AG04449 (cell line): ENCODE measurements around the gene GAB2.

Experiments
- CTCF ChIA-PET: fragments of 350-600 bp; formaldehyde crosslinking; extraction: SDS; loops from one replicate; lab custom pipeline; 2021; ENCODE audit warnings: antibody characterized with exemption; lab: Yijun Ruan, JAX
- POLR2A ChIA-PET: fragments of 400-600, 350-600 bp; formaldehyde crosslinking; extraction: SDS; loops from one replicate; lab custom pipeline; 2020; ENCODE audit warnings: antibody characterized with exemption, inconsistent platforms; lab: Yijun Ruan, JAX
- DNase-seq: peaks from one replicate; pipeline ENCODE4 v3.0.0-alpha.2; 2010; ENCODE audit warnings: low read depth, low spot score
- H3K4me3 ChIP-seq: 2 replicates; pipeline ENCODE4 v1.5.1; 2011; ENCODE audit warnings: low read depth, mild to moderate bottlenecking, control low read depth, low read length
- CTCF ChIP-seq: IDR thresholded peaks from one replicate; pipeline ENCODE4 v1.5.1; 2011; ENCODE audit warnings: mild to moderate bottlenecking, moderate library complexity, low read length, control low read depth, inconsistent platforms; ENCODE audit not compliant: insufficient read depth; ENCODE audit errors: missing control alignments

GAB2 gene

DNA sequence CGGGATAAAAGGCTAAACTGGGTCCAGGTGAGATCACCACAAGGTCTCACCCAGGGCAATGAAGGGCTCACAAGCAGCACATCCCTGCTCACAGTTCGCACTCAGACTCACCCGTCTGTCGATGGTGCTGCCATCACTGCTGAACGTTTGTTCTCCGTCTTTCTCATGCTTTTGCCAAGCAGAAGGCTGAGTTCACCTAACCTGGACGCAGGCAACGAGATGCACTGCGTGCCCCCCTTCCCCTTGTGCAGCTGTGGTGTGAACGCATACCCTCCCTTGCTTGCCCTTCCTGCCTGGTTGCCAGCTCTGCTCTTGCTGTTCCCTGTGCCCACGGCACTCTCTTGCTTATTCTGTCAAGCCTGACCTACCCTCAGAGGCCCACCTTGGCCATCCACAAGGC is 247.2 kb downstream of the GAB2 start:
- no peak for TF ChIP-seq CTCF
- DNase-seq: no peak
- POLR2A ChIA-PET: interaction anchor here (0.6 to 1.7 kb wide), 2 partner anchors 11 to 15 kb away, joined by 3 to 5 read pairs; no protein-coding TSS in a partner anchor
- no peak overlapping the region for H3K4me3 ChIP-seq
- CTCF ChIA-PET: interaction anchor here (1.0 to 1.6 kb wide), 2 partner anchors 394 kb away, joined by 3 to 6 read pairs; no protein-coding TSS in a partner anchor

DNA sequence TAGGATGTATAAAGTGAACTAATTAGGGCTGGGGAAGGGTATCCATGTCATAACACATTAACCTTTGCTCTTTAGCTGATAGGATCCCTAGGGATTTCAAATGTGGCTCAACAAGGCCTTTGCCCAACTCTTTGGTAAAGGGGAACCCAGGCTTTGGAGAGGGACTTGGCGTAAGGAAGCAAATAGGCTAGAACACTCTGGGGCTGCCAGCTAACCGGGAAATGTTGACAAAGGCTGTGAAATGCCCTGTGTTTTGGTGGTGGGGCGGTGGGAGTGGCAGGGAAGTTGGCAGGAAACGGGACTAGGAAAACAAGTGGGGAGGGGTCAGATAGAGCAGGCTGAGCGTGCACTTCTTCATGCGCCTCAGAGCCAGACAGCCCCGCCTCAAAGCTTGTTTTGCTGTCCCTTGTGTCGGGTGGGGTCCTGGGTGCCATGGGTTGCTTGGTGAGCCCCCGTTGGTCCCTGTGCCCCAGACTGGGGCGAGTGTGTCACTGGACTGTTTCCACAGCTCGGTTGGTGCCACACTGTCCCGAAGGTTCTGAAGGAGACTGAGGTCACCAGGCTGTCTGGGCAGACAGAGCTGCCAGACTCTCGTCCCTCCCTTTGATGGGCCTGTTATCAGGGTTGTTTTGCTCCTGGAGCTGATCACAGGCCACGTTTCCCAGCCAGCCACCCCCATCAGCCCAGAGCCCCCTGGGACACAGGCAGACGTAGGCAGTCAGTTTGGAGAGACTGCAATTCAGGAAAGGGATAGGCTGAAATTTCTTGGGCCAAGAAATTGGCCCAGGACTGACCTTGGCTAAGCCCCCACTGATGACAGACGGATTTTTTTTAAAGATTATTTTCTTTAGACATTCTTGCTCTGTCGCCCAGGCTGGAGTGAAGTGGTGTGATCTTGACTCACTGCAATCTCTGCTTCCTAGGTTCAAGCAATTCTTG is 248.8 kb downstream of the GAB2 start:
- peak; percentile 89 for DNase-seq
- TF ChIP-seq CTCF: no peak
- H3K4me3 ChIP-seq: no peak overlapping the region
- ChIA-PET CTCF (interaction anchor here (0.7 to 1.5 kb wide), 4 partner anchors 15 to 395 kb away, joined by 3 read pairs; no protein-coding TSS in a partner anchor), POLR2A (interaction anchor here (0.7 kb wide), 1 partner anchor 88 kb away, joined by 3 read pairs; no protein-coding TSS in a partner anchor)

- TF ChIP-seq CTCF: no peak
- H3K4me3 ChIP-seq: no peak overlapping the region
- POLR2A ChIA-PET: no interaction called here
- CTCF ChIA-PET: no interaction called here
- DNase-seq: no peak
These were observed 250.7 kb downstream of the GAB2 start for GRCh38 chr11:78166855-78167469.
